Measurements from ENCODE around the gene KCNH8. TPM values are rescaled to one million over a fixed set of nuclear protein-coding genes. Genes with fewer than 3 reads are reported as not detected.
"Not testable (repeated sequence)": the region's sequence is repeated elsewhere in the genome, so short reads cannot be mapped to it uniquely, and the experiment has no call there.

KCNH8 gene
- 0.92 TPM for polyA plus RNA-seq (2013, experiment 1 of 2)
- 0.91 TPM for polyA plus RNA-seq (2013, experiment 2 of 2)

GRCh38 chr3:19147905-19148767 lies at the start of gene KCNH8:
TSS of gene KCNH8 (plus strand) at chr3:19148510. CDS start at chr3:19148720, 210 bp downstream.
- no peaks in the 10 kb centered on the region for H3K36me3 ChIP-seq (ENCODE audit: control insufficient read depth, insufficient read depth, low read length)
- 0 to 1% methylated on average over 21 to 39 of the region's 64 CpGs for WGBS, 2 experiments (ENCODE audit: insufficient coverage in 2 of 2)
- H3K4me1 ChIP-seq (ENCODE audit: control insufficient read depth, insufficient read depth, low read length, poor library complexity, severe bottlenecking): no peaks in the 10 kb centered on the region
- H3K4me3 ChIP-seq (ENCODE audit: extremely low read depth, insufficient read depth, low read length, poor library complexity, severe bottlenecking): peak within 1 kb of the TSS; percentile 71
- H3K9me3 ChIP-seq (ENCODE audit: control insufficient read depth, low read length): no peaks in the 10 kb centered on the region
- peak within 1 kb of the TSS; percentile 59 for H3K27ac ChIP-seq (ENCODE audit: low read depth, low read length, severe bottlenecking)

- H3K4me3 ChIP-seq (ENCODE audit: extremely low read depth, insufficient read depth, low read length, poor library complexity, severe bottlenecking): not testable (repeated sequence)
- 55 to 61% methylated on average over 11 to 19 of the region's 29 CpGs for WGBS, 2 experiments (ENCODE audit: insufficient coverage in 2 of 2)
Observed at GRCh38 chr3:19102654-19103290, 45.5 kb upstream of the KCNH8 start.

GRCh38 chr3:19103510-19103909 lies 44.8 kb upstream of the KCNH8 start:
- no peak overlapping the region for H3K27ac ChIP-seq (ENCODE audit: low read depth, low read length, severe bottlenecking)
- H3K4me3 ChIP-seq (ENCODE audit: extremely low read depth, insufficient read depth, low read length, poor library complexity, severe bottlenecking): no peak overlapping the region
- no peaks in the 10 kb centered on the region for H3K36me3 ChIP-seq (ENCODE audit: control insufficient read depth, insufficient read depth, low read length)
- WGBS, 2 experiments (ENCODE audit: insufficient coverage in 2 of 2): 60 to 100% methylated on average over 1 to 2 of the region's 3 CpGs
- H3K4me1 ChIP-seq (ENCODE audit: control insufficient read depth, insufficient read depth, low read length, poor library complexity, severe bottlenecking): no peaks in the 10 kb centered on the region
- H3K9me3 ChIP-seq (ENCODE audit: control insufficient read depth, low read length): no peaks in the 10 kb centered on the region

More at GRCh38 chr3:19102654-19103290, 45.5 kb upstream of the KCNH8 start:
- H3K36me3 ChIP-seq (ENCODE audit: control insufficient read depth, insufficient read depth, low read length); H3K4me1 ChIP-seq (ENCODE audit: control insufficient read depth, insufficient read depth, low read length, poor library complexity, severe bottlenecking); H3K27ac ChIP-seq (ENCODE audit: low read depth, low read length, severe bottlenecking); H3K9me3 ChIP-seq (ENCODE audit: control insufficient read depth, low read length): not testable (repeated sequence)

- Histone ChIP-seq H3K4me1 (ENCODE audit: control insufficient read depth, insufficient read depth, low read length, poor library complexity, severe bottlenecking) (no peaks in the 10 kb centered on the region), H3K4me3 (ENCODE audit: extremely low read depth, insufficient read depth, low read length, poor library complexity, severe bottlenecking) (no peak overlapping the region), H3K9me3 (ENCODE audit: control insufficient read depth, low read length) (no peaks in the 10 kb centered on the region), H3K27ac (ENCODE audit: low read depth, low read length, severe bottlenecking) (no peak overlapping the region), H3K36me3 (ENCODE audit: control insufficient read depth, insufficient read depth, low read length) (no peaks in the 10 kb centered on the region)
Observed at GRCh38 chr3:19104459-19104858, 43.9 kb upstream of the KCNH8 start.

GRCh38 chr3:19105826-19106225 lies 42.5 kb upstream of the KCNH8 start:
- WGBS, 2 experiments (ENCODE audit: insufficient coverage in 2 of 2): 93% methylated on average over 2 of the region's 4 CpGs; no CpG with 5 or more reads in 1 of the 2 experiments
- Histone ChIP-seq H3K4me3 (ENCODE audit: extremely low read depth, insufficient read depth, low read length, poor library complexity, severe bottlenecking) (no peak overlapping the region), H3K27ac (ENCODE audit: low read depth, low read length, severe bottlenecking) (no peak overlapping the region), H3K36me3 (ENCODE audit: control insufficient read depth, insufficient read depth, low read length) (no peaks in the 10 kb centered on the region), H3K9me3 (ENCODE audit: control insufficient read depth, low read length) (no peaks in the 10 kb centered on the region), H3K4me1 (ENCODE audit: control insufficient read depth, insufficient read depth, low read length, poor library complexity, severe bottlenecking) (no peaks in the 10 kb centered on the region)

GRCh38 chr3:19106307-19106706 lies 42.0 kb upstream of the KCNH8 start:
- Histone ChIP-seq H3K9me3 (ENCODE audit: control insufficient read depth, low read length) (no peaks in the 10 kb centered on the region), H3K36me3 (ENCODE audit: control insufficient read depth, insufficient read depth, low read length) (no peaks in the 10 kb centered on the region), H3K27ac (ENCODE audit: low read depth, low read length, severe bottlenecking) (no peak overlapping the region), H3K4me1 (ENCODE audit: control insufficient read depth, insufficient read depth, low read length, poor library complexity, severe bottlenecking) (no peaks in the 10 kb centered on the region), H3K4me3 (ENCODE audit: extremely low read depth, insufficient read depth, low read length, poor library complexity, severe bottlenecking) (no peak overlapping the region)
- 73 to 75% methylated on average over 1 of the region's 1 CpG for WGBS, 2 experiments (ENCODE audit: insufficient coverage in 2 of 2)

- H3K27ac ChIP-seq (ENCODE audit: low read depth, low read length, severe bottlenecking): no peak overlapping the region
- WGBS, 2 experiments (ENCODE audit: insufficient coverage in 2 of 2): 83 to 89% methylated on average over 3 of the region's 3 CpGs
- no peaks in the 10 kb centered on the region for H3K9me3 ChIP-seq (ENCODE audit: control insufficient read depth, low read length)
- H3K4me3 ChIP-seq (ENCODE audit: extremely low read depth, insufficient read depth, low read length, poor library complexity, severe bottlenecking): no peak overlapping the region
- H3K4me1 ChIP-seq (ENCODE audit: control insufficient read depth, insufficient read depth, low read length, poor library complexity, severe bottlenecking): no peaks in the 10 kb centered on the region
- H3K36me3 ChIP-seq (ENCODE audit: control insufficient read depth, insufficient read depth, low read length): no peaks in the 10 kb centered on the region
Observed at GRCh38 chr3:19107719-19108118, 40.6 kb upstream of the KCNH8 start.

GRCh38 chr3:19110335-19110895 lies 37.9 kb upstream of the KCNH8 start:
- Histone ChIP-seq H3K9me3 (ENCODE audit: control insufficient read depth, low read length) (no peaks in the 10 kb centered on the region), H3K4me1 (ENCODE audit: control insufficient read depth, insufficient read depth, low read length, poor library complexity, severe bottlenecking) (no peaks in the 10 kb centered on the region), H3K4me3 (ENCODE audit: extremely low read depth, insufficient read depth, low read length, poor library complexity, severe bottlenecking) (no peak overlapping the region), H3K36me3 (ENCODE audit: control insufficient read depth, insufficient read depth, low read length) (no peaks in the 10 kb centered on the region), H3K27ac (ENCODE audit: low read depth, low read length, severe bottlenecking) (no peak overlapping the region)
- 91 to 100% methylated on average over 1 of the region's 1 CpG for WGBS, 2 experiments (ENCODE audit: insufficient coverage in 2 of 2)

GRCh38 chr3:19114461-19114860 lies 33.8 kb upstream of the KCNH8 start:
- WGBS, 2 experiments (ENCODE audit: insufficient coverage in 2 of 2): no CpG with 5 or more reads among the region's 1 CpG
- H3K4me3 ChIP-seq (ENCODE audit: extremely low read depth, insufficient read depth, low read length, poor library complexity, severe bottlenecking): no peak overlapping the region
- no peaks in the 10 kb centered on the region for H3K9me3 ChIP-seq (ENCODE audit: control insufficient read depth, low read length)
- H3K4me1 ChIP-seq (ENCODE audit: control insufficient read depth, insufficient read depth, low read length, poor library complexity, severe bottlenecking): no peaks in the 10 kb centered on the region
- H3K27ac ChIP-seq (ENCODE audit: low read depth, low read length, severe bottlenecking): no peak overlapping the region
- H3K36me3 ChIP-seq (ENCODE audit: control insufficient read depth, insufficient read depth, low read length): no peaks in the 10 kb centered on the region

GRCh38 chr3:19116239-19116638 lies 32.1 kb upstream of the KCNH8 start:
- H3K27ac ChIP-seq (ENCODE audit: low read depth, low read length, severe bottlenecking): no peak overlapping the region
- H3K9me3 ChIP-seq (ENCODE audit: control insufficient read depth, low read length): no peaks in the 10 kb centered on the region
- H3K4me3 ChIP-seq (ENCODE audit: extremely low read depth, insufficient read depth, low read length, poor library complexity, severe bottlenecking): no peak overlapping the region
- H3K36me3 ChIP-seq (ENCODE audit: control insufficient read depth, insufficient read depth, low read length): no peaks in the 10 kb centered on the region
- H3K4me1 ChIP-seq (ENCODE audit: control insufficient read depth, insufficient read depth, low read length, poor library complexity, severe bottlenecking): no peaks in the 10 kb centered on the region
- WGBS, 2 experiments (ENCODE audit: insufficient coverage in 2 of 2): no CpG with 5 or more reads among the region's 2 CpGs

All from mesodermal cell (in vitro differentiated cells).